ENCODE data around the gene CFAP20DC.
"Not testable (repeated sequence)": the region's sequence is repeated elsewhere in the genome, so short reads cannot be mapped to it uniquely, and the experiment has no call there.

The CFAP20DC gene

GRCh38 chr3:58724336-58724735 lies 325.5 kb downstream of the CFAP20DC start:
- no peak for DNase-seq

- no peak for DNase-seq
Observed at GRCh38 chr3:58723173-58723572, 326.7 kb downstream of the CFAP20DC start.

- no peak for DNase-seq
Observed at GRCh38 chr3:58722561-58722960, 327.3 kb downstream of the CFAP20DC start.

- DNase-seq, result no peak
Observed at GRCh38 chr3:58720526-58720925, 329.3 kb downstream of the CFAP20DC start.

GRCh38 chr3:58719684-58720083 lies 330.1 kb downstream of the CFAP20DC start:
- no peak for DNase-seq

GRCh38 chr3:58713715-58714401 lies 336.0 kb downstream of the CFAP20DC start:
- DNase-seq, result no peak

- DNase-seq, result no peak
Observed at GRCh38 chr3:58711871-58712270, 338.0 kb downstream of the CFAP20DC start.

GRCh38 chr3:58708983-58709382 lies 340.8 kb downstream of the CFAP20DC start:
- DNase-seq, result not testable (repeated sequence)

- no peak for DNase-seq
Observed at GRCh38 chr3:58708116-58708791, 341.6 kb downstream of the CFAP20DC start.

- DNase-seq, result no peak
Observed at GRCh38 chr3:58707390-58707930, 342.4 kb downstream of the CFAP20DC start.

GRCh38 chr3:58706395-58707167 lies 343.2 kb downstream of the CFAP20DC start:
- DNase-seq, result no peak

GRCh38 chr3:58704745-58705144 lies 345.1 kb downstream of the CFAP20DC start:
- DNase-seq, result no peak

GRCh38 chr3:58704304-58704703 lies 345.5 kb downstream of the CFAP20DC start:
- DNase-seq, result not testable (repeated sequence)

GRCh38 chr3:58698246-58698645 lies 351.6 kb downstream of the CFAP20DC start:
- no peak for DNase-seq

GRCh38 chr3:58697561-58697960 lies 352.3 kb downstream of the CFAP20DC start:
- no peak for DNase-seq

- DNase-seq, result not testable (repeated sequence)
Observed at GRCh38 chr3:58696813-58697212, 353.0 kb downstream of the CFAP20DC start.

GRCh38 chr3:58696093-58696492 lies 353.7 kb downstream of the CFAP20DC start:
- no peak for DNase-seq

GRCh38 chr3:58695284-58695683 lies 354.5 kb downstream of the CFAP20DC start:
- not testable (repeated sequence) for DNase-seq

- no peak for DNase-seq
Observed at GRCh38 chr3:58693940-58694850, 355.6 kb downstream of the CFAP20DC start.

GRCh38 chr3:58692484-58692883 lies 357.3 kb downstream of the CFAP20DC start:
- no peak for DNase-seq
